Panc1 (cell line): ENCODE results near the gene SPPL2C. TPM values are rescaled to one million over a fixed set of nuclear protein-coding genes. Genes with fewer than 3 reads are reported as not detected.

Experiments
- ATAC-seq: fragments of 200-7000 bp; cut with Tn5 transposase; 2 replicates; pipeline ENCODE4 v1.9.1; 2020; ENCODE audit warnings: mild to moderate bottlenecking, moderate library complexity
- BruUV-seq: library from RNA; stranded (reverse); fragments of 400-500 nt; replicated peaks from 2 replicates; lab custom pipeline; 2021; lab: Mats Ljungman, UMichigan
- CTCF ChIA-PET: fragments of 300-600 bp; sonication (Branson Sonifier 250); formaldehyde crosslinking; loops from one replicate; lab custom pipeline; 2022; ENCODE audit warnings: antibody characterized with exemption; lab: Charles Lee
- POLR2A ChIA-PET: fragments of 300-600 bp; sonication (Branson Sonifier 250); formaldehyde crosslinking; loops from one replicate; lab custom pipeline; 2022; ENCODE audit warnings: antibody characterized with exemption; lab: Charles Lee
- DNase-seq: peaks from one replicate; pipeline ENCODE4 v3.0.0-alpha.2; 2010; ENCODE audit warnings: low read depth, low spot score
- H3K27ac ChIP-seq: 2 replicates; pipeline ENCODE4 v1.5.1; 2011; ENCODE audit warnings: mild to moderate bottlenecking, low read length, inconsistent platforms
- H3K27me3 ChIP-seq: fragments of 200-500 bp; sonication (Bioruptor generic); 2 replicates; pipeline ENCODE4 v1.6.0; 2014; ENCODE audit warnings: low read length, inconsistent platforms; ENCODE audit not compliant: control insufficient read depth, insufficient read depth
- H3K36me3 ChIP-seq: fragments of 200-500 bp; sonication (Bioruptor generic); 2 replicates; pipeline ENCODE4 v1.5.1; 2014; ENCODE audit warnings: inconsistent platforms, mild to moderate bottlenecking, low read length, moderate library complexity; ENCODE audit not compliant: control insufficient read depth, insufficient read depth
- H3K4me1 ChIP-seq: 2 replicates; pipeline ENCODE4 v1.5.1; 2011; ENCODE audit warnings: inconsistent platforms, mild to moderate bottlenecking, low read length, moderate library complexity; ENCODE audit not compliant: control insufficient read depth, insufficient read depth
- H3K4me3 ChIP-seq, 2 experiments: 2 replicates each; pipeline ENCODE4 v1.5.1; 2011 to 2012; ENCODE audit warnings: low read depth in 2 of 2, low read length in 2 of 2, mild to moderate bottlenecking in 2 of 2, inconsistent platforms in 1 of 2, moderate library complexity in 1 of 2
- H3K9me3 ChIP-seq: fragments of 200-500 bp; sonication (Bioruptor generic); 2 replicates; pipeline ENCODE4 v1.5.1; 2014; ENCODE audit warnings: low read depth, mild to moderate bottlenecking, inconsistent platforms, low read length, moderate library complexity; ENCODE audit not compliant: control insufficient read depth, insufficient read depth
- POLR2AphosphoS5 ChIP-seq: IDR thresholded peaks from 2 replicates; pipeline ENCODE4 v1.6.1; 2012; ENCODE audit warnings: mild to moderate bottlenecking, low read depth, low read length, moderate library complexity
- SIN3A ChIP-seq: IDR thresholded peaks from 2 replicates; pipeline ENCODE4 v1.6.1; 2012; ENCODE audit warnings: low read depth, mild to moderate bottlenecking, low read length, moderate library complexity, borderline replicate concordance; ENCODE audit not compliant: insufficient read depth
- TCF7L2 ChIP-seq: IDR thresholded peaks from 2 replicates; pipeline ENCODE4 v1.6.1; 2011; ENCODE audit warnings: mild to moderate bottlenecking, low read depth, low read length, inconsistent platforms
- in situ Hi-C: cut with HindIII; loops from 2 replicates; pipeline ENCODE4 v1.10.0; 2016; ENCODE audit warnings: low sequenced_read_pairs, low pct_unique_long_range_greater_than_20kb
- intact Hi-C: fragments of 100-400 bp; cut with micrococcal nuclease; formaldehyde crosslinking; loops from one replicate; pipeline ENCODE4 v1.10.0; 2022; ENCODE audit not compliant: unreplicated experiment
- total RNA-seq: library from RNA; stranded (reverse); gene quantifications from one replicate; pipeline ENCODE4 v1.2.1, GENCODE V29; 2021; ENCODE audit not compliant: unreplicated experiment
- TF ChIP-seq, protein P1 (sequence below), 2 experiments: IDR thresholded peaks; 2 replicates each; pipeline ENCODE4 v1.6.1; 2011 to 2012; ENCODE audit warnings: low read depth in 2 of 2, control low read depth in 1 of 2, low read length in 1 of 2, mild to moderate bottlenecking in 1 of 2, moderate library complexity in 1 of 2; ENCODE audit not compliant: insufficient read depth in 1 of 2
- TF ChIP-seq, protein P2 (sequence below): fragments of 450-650 bp; IDR thresholded peaks from 2 replicates; pipeline ENCODE4 v1.5.1; 2017; ENCODE audit warnings: mild to moderate bottlenecking

The SPPL2C gene
- total RNA-seq, 1 experiment from 2014 or later = not detected

DNA sequence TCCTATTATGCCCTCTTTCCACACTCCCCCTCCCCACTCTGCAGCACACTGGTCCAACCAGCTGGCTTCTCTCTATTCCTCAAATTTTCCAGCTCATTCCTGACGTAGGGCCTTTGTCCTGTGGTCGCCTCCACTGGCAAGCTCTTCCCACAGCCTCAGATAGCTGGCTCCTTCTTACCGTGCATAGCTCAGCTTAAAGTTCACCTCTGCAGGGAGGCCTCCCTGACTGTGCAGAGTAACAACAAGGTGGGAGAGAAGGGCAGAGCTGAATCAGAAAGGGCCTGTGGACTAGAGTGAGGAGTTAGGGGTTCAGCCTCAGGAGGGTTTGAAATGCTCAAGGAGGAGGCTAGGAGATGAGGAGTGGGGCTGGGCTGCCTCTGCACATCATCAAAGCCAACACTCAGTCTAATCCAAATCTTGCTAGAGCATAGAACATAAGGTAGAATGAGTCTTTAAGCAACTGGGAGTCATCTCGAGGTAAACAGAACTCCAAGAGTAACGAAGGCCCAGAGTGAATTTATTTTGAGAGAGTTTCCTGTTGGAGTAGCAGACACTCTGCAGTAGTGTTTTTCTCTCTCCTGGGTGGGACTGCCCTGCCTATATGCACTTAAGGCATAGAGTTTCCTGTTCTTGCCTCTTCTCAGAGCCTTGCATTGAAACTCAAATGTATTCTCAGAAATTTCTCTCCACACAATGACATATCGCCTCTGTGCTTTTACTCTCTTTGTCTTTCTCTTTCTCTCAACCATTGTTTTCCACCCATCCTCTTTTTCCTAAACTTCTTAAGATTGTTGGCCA is 19.4 kb downstream of the SPPL2C start:
- intact Hi-C loops = no loop called here
- Histone ChIP-seq H3K4me3 (no peak overlapping the region), H3K27me3 (peaks cover 3% of the 10 kb centered on the region), H3K27ac (no peak overlapping the region), H3K9me3 (no peaks in the 10 kb centered on the region), H3K36me3 (no peaks in the 10 kb centered on the region), H3K4me1 (no peaks in the 10 kb centered on the region)
- TF ChIP-seq SIN3A (no peak), TCF7L2 (no peak), POLR2AphosphoS5 (no peak)
- TF ChIP-seq, protein P1, sequence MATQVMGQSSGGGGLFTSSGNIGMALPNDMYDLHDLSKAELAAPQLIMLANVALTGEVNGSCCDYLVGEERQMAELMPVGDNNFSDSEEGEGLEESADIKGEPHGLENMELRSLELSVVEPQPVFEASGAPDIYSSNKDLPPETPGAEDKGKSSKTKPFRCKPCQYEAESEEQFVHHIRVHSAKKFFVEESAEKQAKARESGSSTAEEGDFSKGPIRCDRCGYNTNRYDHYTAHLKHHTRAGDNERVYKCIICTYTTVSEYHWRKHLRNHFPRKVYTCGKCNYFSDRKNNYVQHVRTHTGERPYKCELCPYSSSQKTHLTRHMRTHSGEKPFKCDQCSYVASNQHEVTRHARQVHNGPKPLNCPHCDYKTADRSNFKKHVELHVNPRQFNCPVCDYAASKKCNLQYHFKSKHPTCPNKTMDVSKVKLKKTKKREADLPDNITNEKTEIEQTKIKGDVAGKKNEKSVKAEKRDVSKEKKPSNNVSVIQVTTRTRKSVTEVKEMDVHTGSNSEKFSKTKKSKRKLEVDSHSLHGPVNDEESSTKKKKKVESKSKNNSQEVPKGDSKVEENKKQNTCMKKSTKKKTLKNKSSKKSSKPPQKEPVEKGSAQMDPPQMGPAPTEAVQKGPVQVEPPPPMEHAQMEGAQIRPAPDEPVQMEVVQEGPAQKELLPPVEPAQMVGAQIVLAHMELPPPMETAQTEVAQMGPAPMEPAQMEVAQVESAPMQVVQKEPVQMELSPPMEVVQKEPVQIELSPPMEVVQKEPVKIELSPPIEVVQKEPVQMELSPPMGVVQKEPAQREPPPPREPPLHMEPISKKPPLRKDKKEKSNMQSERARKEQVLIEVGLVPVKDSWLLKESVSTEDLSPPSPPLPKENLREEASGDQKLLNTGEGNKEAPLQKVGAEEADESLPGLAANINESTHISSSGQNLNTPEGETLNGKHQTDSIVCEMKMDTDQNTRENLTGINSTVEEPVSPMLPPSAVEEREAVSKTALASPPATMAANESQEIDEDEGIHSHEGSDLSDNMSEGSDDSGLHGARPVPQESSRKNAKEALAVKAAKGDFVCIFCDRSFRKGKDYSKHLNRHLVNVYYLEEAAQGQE (IDR thresholded peaks at IDR 0.05; ENCODE audit: insufficient read depth in 1 of 2, low read depth in 2 of 2, low read length in 1 of 2) = no peak
- ChIA-PET POLR2A (no interaction called here), CTCF (no interaction called here)
- no peak for ATAC-seq
- BruUV-seq = no TSS peak
- no peak for DNase-seq
- in situ Hi-C loops = no loop called here

DNA sequence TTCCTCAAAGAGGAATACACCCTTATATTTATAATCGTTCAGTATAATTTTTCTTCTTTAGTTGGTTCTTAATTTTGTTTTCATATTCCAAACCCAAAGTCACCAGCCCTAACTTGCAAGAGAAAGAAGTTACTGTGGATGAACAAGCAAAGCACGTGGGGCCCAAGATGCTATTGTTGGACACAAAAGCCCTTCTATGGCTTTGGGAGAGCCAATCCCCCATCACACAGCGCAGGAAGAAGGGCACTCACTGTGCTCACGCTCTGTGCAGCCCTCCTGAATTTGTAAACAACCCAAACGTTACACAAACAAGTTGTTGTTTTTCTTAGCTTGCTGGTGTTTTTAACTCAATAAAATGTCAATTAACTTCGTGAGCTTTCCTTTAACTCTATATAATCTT is 22.5 kb downstream of the SPPL2C start:
- H3K4me1 ChIP-seq = no peaks in the 10 kb centered on the region
- intact Hi-C loops (no loop called here), in situ Hi-C loops (no loop called here)
- ChIA-PET POLR2A (no interaction called here), CTCF (no interaction called here)
- TF ChIP-seq, protein P2, sequence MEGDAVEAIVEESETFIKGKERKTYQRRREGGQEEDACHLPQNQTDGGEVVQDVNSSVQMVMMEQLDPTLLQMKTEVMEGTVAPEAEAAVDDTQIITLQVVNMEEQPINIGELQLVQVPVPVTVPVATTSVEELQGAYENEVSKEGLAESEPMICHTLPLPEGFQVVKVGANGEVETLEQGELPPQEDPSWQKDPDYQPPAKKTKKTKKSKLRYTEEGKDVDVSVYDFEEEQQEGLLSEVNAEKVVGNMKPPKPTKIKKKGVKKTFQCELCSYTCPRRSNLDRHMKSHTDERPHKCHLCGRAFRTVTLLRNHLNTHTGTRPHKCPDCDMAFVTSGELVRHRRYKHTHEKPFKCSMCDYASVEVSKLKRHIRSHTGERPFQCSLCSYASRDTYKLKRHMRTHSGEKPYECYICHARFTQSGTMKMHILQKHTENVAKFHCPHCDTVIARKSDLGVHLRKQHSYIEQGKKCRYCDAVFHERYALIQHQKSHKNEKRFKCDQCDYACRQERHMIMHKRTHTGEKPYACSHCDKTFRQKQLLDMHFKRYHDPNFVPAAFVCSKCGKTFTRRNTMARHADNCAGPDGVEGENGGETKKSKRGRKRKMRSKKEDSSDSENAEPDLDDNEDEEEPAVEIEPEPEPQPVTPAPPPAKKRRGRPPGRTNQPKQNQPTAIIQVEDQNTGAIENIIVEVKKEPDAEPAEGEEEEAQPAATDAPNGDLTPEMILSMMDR = no peak
- no peak for TF ChIP-seq TCF7L2
- TF ChIP-seq POLR2AphosphoS5 = no peak
- TF ChIP-seq, protein P1 (IDR thresholded peaks at IDR 0.05; ENCODE audit: insufficient read depth in 1 of 2, low read depth in 2 of 2, low read length in 1 of 2) = no peak
- TF ChIP-seq SIN3A = no peak
- peaks cover 3% of the 10 kb centered on the region for H3K27me3 ChIP-seq
- H3K9me3 ChIP-seq = no peaks in the 10 kb centered on the region
- no peak overlapping the region for H3K27ac ChIP-seq
- no peak for ATAC-seq
- no peak for DNase-seq
- H3K4me3 ChIP-seq = no peak overlapping the region
- H3K36me3 ChIP-seq = no peaks in the 10 kb centered on the region
- BruUV-seq = no TSS peak
